Transverse colon (tissue), 4 donors: ENCODE data around the gene MEPCE.

Experiments
- CTCF ChIP-seq, 5 experiments: fragments of 200-600 bp in 3 of 5; fragments of 450-650 bp in 2 of 5; sonication (generic) in 3 of 5; IDR thresholded peaks; 1 replicate in 2 of 5; 2 replicates in 3 of 5; pipeline ENCODE4 v1.5.1; 2016 to 2017; ENCODE audit warnings: antibody characterized with exemption in 5 of 5, inconsistent platforms in 3 of 5, mild to moderate bottlenecking in 2 of 5, moderate library complexity in 1 of 5
- EP300 ChIP-seq: sonication (generic); formaldehyde crosslinking; IDR thresholded peaks from one replicate; pipeline ENCODE4 v1.6.1; 2017; ENCODE audit warnings: antibody characterized with exemption, low read depth
- POLR2AphosphoS5 ChIP-seq, 3 donors: sonication (generic); formaldehyde crosslinking; IDR thresholded peaks; one replicate each; pipeline ENCODE4 v1.6.1; 2016; ENCODE audit warnings: antibody characterized with exemption in 3 of 3

- TF ChIP-seq EP300 (no peak), CTCF (IDR thresholded peaks at IDR 0.05) (no peak), POLR2AphosphoS5 (IDR thresholded peaks at IDR 0.05) (no peak)
These were observed 3.1 kb upstream of the MEPCE start for GRCh38 chr7:100426516-100426915.
